GM12878 (cell line): ENCODE data around the gene MBD3L2B. TPM values are rescaled to one million over a fixed set of nuclear protein-coding genes. Genes with fewer than 3 reads are reported as not detected.

Experiments
- ATAC-seq: fragments of 200-7000 bp; cut with Tn5 transposase; 3 replicates; pipeline ENCODE4 v1.9.1; 2020; ENCODE audit warnings: mild to moderate bottlenecking, moderate library complexity
- BruUV-seq: library from RNA; stranded (reverse); fragments of 400-500 nt; replicated peaks from 2 replicates; lab custom pipeline; 2021; lab: Mats Ljungman, UMichigan
- CTCF ChIA-PET: fragments of 300-600 bp; sonication (Branson Sonifier 250); formaldehyde crosslinking; extraction: SDS; loops from one replicate; lab custom pipeline; 2021; ENCODE audit warnings: inconsistent platforms; lab: Yijun Ruan, JAX
- POLR2A ChIA-PET: fragments of 350-600 bp; formaldehyde crosslinking; extraction: SDS; loops from one replicate; lab custom pipeline; 2021; ENCODE audit warnings: inconsistent platforms; lab: Charles Lee
- RAD21 ChIA-PET: fragments of 300-600 bp; sonication (Branson Sonifier 250); formaldehyde crosslinking; loops from one replicate; lab custom pipeline; 2023; ENCODE audit warnings: antibody characterized with exemption; ENCODE audit not compliant: unreplicated experiment; lab: Charles Lee
- SMC1A ChIA-PET: fragments of 300-600 bp; sonication (Branson Sonifier 250); formaldehyde crosslinking; loops from one replicate; lab custom pipeline; 2023; ENCODE audit not compliant: unreplicated experiment, uncharacterized antibody; lab: Charles Lee
- DNase-seq: peaks from one replicate; pipeline ENCODE4 v3.0.0-alpha.2; 2011; ENCODE audit warnings: low read depth, low spot score
- FAIRE-seq: peaks from 3 replicates; lab custom pipeline; 2011; peaks lifted over from hg19 to GRCh38; lab: Jason Lieb, UNC
- H2AFZ ChIP-seq: 2 replicates; pipeline ENCODE4 v1.6.0; 2011; ENCODE audit warnings: low read depth, low read length, control low read depth; ENCODE audit not compliant: control insufficient read depth
- H3K27ac ChIP-seq: 2 replicates; pipeline ENCODE4 v1.5.1; 2011; ENCODE audit warnings: control low read depth; ENCODE audit not compliant: control insufficient read depth, insufficient read depth
- H3K27me3 ChIP-seq, 2 experiments: replicated peaks in 1 of 2; 2 replicates each; pipeline versions ENCODE4 v1.6.0 to v1.6.1; 2011; ENCODE audit warnings: low read length in 1 of 2; ENCODE audit not compliant: control insufficient read depth in 2 of 2, insufficient read depth in 2 of 2
- H3K36me3 ChIP-seq, 2 experiments: 2 replicates each; pipeline ENCODE4 v1.5.1; 2011; ENCODE audit warnings: low read length in 1 of 2; ENCODE audit not compliant: control insufficient read depth in 2 of 2, insufficient read depth in 2 of 2
- H3K4me1 ChIP-seq: 2 replicates; pipeline ENCODE4 v1.6.1; 2011; ENCODE audit warnings: mild to moderate bottlenecking, low read length, moderate library complexity, mixed read lengths; ENCODE audit not compliant: control insufficient read depth, insufficient read depth
- H3K4me2 ChIP-seq: 2 replicates; pipeline ENCODE4 v1.6.0; 2011; ENCODE audit warnings: control low read depth; ENCODE audit not compliant: control insufficient read depth, insufficient read depth
- H3K4me3 ChIP-seq: fragments of 200-600 bp; sonication (generic); 2 replicates; pipeline ENCODE4 v1.5.1; 2016
- H3K79me2 ChIP-seq: 2 replicates; pipeline ENCODE4 v1.6.0; 2011; ENCODE audit warnings: low read length; ENCODE audit not compliant: control insufficient read depth, insufficient read depth
- H3K9ac ChIP-seq: 2 replicates; pipeline ENCODE4 v1.8.0; 2011; ENCODE audit warnings: low read length, control low read depth, mixed read lengths; ENCODE audit not compliant: control insufficient read depth, insufficient read depth
- H3K9me3 ChIP-seq: replicated peaks from 3 replicates; pipeline ENCODE4 v1.5.1; 2011; ENCODE audit warnings: mild to moderate bottlenecking, low read length; ENCODE audit not compliant: control insufficient read depth, insufficient read depth
- H4K20me1 ChIP-seq: 2 replicates; pipeline ENCODE4 v1.6.0; 2011; ENCODE audit not compliant: control insufficient read depth, insufficient read depth
- E4F1 ChIP-seq: fragments of 450-650 bp; IDR thresholded peaks from 2 replicates; pipeline ENCODE4 v1.6.1; 2018; ENCODE audit warnings: borderline replicate concordance, mild to moderate bottlenecking; ENCODE audit not compliant: partially characterized antibody
- FOXK2 ChIP-seq: fragments of 450-650 bp; IDR thresholded peaks from 2 replicates; pipeline ENCODE4 v1.6.1; 2017; ENCODE audit warnings: mild to moderate bottlenecking, moderate library complexity
- HDGF ChIP-seq: fragments of 450-650 bp; IDR thresholded peaks from 2 replicates; pipeline ENCODE4 v1.6.1; 2016; ENCODE audit warnings: antibody characterized with exemption
- IKZF1 ChIP-seq: fragments of 450-650 bp; conservative IDR thresholded peaks from 2 replicates; pipeline ENCODE4 v1.6.1; 2017; ENCODE audit warnings: antibody characterized with exemption, mild to moderate bottlenecking
- IRF4 ChIP-seq: IDR thresholded peaks from 2 replicates; pipeline ENCODE4 v1.6.1; 2011; ENCODE audit warnings: low read depth, low read length
- PAX8 ChIP-seq: fragments of 450-650 bp; IDR thresholded peaks from 2 replicates; pipeline ENCODE4 v1.6.1; 2017; ENCODE audit warnings: mild to moderate bottlenecking, moderate library complexity
- POU2F2 ChIP-seq: IDR thresholded peaks from 3 replicates; pipeline ENCODE4 v1.6.1; 2011; ENCODE audit warnings: low read depth, mild to moderate bottlenecking, low read length, borderline replicate concordance
- YY1 ChIP-seq: IDR thresholded peaks from 2 replicates; pipeline ENCODE4 v1.6.1; 2011; ENCODE audit warnings: low read depth, mild to moderate bottlenecking, low read length
- ZZZ3 ChIP-seq: IDR thresholded peaks from 2 replicates; pipeline ENCODE4 v1.6.1; 2011; ENCODE audit warnings: low read depth; ENCODE audit not compliant: control insufficient read depth, insufficient read length
- WGBS: methylation state at CpG from one replicate; pipeline ENCODE4 v1.1.6; 2016; ENCODE audit warnings: low lambda C conversion rate; ENCODE audit not compliant: insufficient replicate concordance, insufficient coverage; ENCODE audit errors: missing lambda C conversion rate; 5-methylcytosine and 5-hydroxymethylcytosine counted together
- in situ Hi-C: fragments of 300-500 bp; cut with MboI; formaldehyde crosslinking; loops from 9 replicates; pipeline ENCODE4 v1.14.3; 2018; ENCODE audit warnings: mixed read lengths
- intact Hi-C: fragments of 100-400 bp; cut with micrococcal nuclease; formaldehyde crosslinking; loops from one replicate; pipeline ENCODE4 v1.14.2; 2022; ENCODE audit not compliant: unreplicated experiment
- polyA plus RNA-seq, 11 experiments: library from polyadenylated mRNA; depleted of rRNA in 4 of 11; unstranded in 6 of 11; stranded (reverse) in 5 of 11; fragments of >200 nt; fragmentation: Nextera tagmentation in 4 of 11; fragmentation: Illumina TruSeq in 1 of 11; extraction: Ambion mirVana in 4 of 11; extraction: Trizol in 1 of 11; gene quantifications; 1 replicate in 1 of 11; 2 replicates in 10 of 11; pipeline versions ENCODE4 v1.2.1 to v1.2.3, GENCODE V29; 2011 to 2016; ENCODE audit warnings: inconsistent platforms in 2 of 11, missing spikeins in 2 of 11, low read depth in 1 of 11
- total RNA-seq, 4 experiments: library from RNA; depleted of rRNA in 3 of 4; stranded (reverse); fragments of >200 nt in 3 of 4; fragmentation: Illumina TruSeq in 1 of 4; extraction: Trizol in 1 of 4; gene quantifications; 2 replicates each; pipeline versions ENCODE4 v1.2.1 to v1.2.3, GENCODE V29; 2013 to 2021

The MBD3L2B gene
- total and polyA plus RNA-seq, 10 of the 15 experiments (the other 5 are each of a cell fraction or from before 2014, with no cell fraction given) = 0.10 TPM; not detected in 9

DNA sequence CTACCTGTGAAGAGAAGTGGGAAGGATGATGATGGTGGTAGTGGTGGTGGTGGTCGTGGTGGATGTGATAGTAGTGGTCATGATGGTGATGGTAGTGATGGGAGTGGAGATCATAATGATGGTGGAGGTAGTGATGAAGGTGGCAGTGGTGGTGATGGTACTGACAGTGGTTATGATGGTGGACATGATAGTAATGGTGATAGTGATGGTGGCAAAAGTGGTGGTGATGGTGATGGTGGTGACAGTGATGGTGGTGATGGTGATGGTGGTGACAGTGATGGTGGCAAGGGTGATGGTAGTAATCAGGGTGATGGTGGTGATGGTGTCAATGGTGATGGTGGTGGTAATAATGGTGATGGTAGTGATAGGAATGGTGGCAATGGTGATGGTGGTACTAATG is 26.2 kb downstream of the MBD3L2B start:
- no peak for TF ChIP-seq ZZZ3
- peak; percentile 10 for TF ChIP-seq E4F1
- peak; percentile 88; the same call in 1 of the 2 replicates for TF ChIP-seq HDGF
- TF ChIP-seq, all 136 proteins: peak for 2
- WGBS = 0% methylated on average over 1 of the region's 1 CpG
- H3K27me3 ChIP-seq = no peaks in the 10 kb centered on the region
- POLR2A ChIA-PET = no interaction called here
- H3K36me3 ChIP-seq = no peaks in the 10 kb centered on the region
- H3K27ac ChIP-seq = no peak overlapping the region
- no peak overlapping the region for H3K9ac ChIP-seq
- SMC1A ChIA-PET = interaction anchor here (0.9 to 1.1 kb wide), 2 partner anchors 11 to 47 kb away, joined by 3 read pairs; no protein-coding TSS in a partner anchor
- no peaks in the 10 kb centered on the region for H4K20me1 ChIP-seq
- no TSS peak for BruUV-seq
- FAIRE-seq = no peak
- no peak for ATAC-seq
- in situ Hi-C loops (no loop called here), intact Hi-C loops (no loop called here)
- CTCF ChIA-PET = no interaction called here
- no peak overlapping the region for H3K4me3 ChIP-seq
- no peaks in the 10 kb centered on the region for H3K79me2 ChIP-seq
- peaks cover 3% of the 10 kb centered on the region for H3K4me1 ChIP-seq
- no peak overlapping the region for H3K4me2 ChIP-seq
- no peak for DNase-seq
- RAD21 ChIA-PET = no interaction called here
- H3K9me3 ChIP-seq = peaks cover 3% of the 10 kb centered on the region; the same call in 1 of the 3 replicates
- H2AFZ ChIP-seq = no peak overlapping the region

DNA sequence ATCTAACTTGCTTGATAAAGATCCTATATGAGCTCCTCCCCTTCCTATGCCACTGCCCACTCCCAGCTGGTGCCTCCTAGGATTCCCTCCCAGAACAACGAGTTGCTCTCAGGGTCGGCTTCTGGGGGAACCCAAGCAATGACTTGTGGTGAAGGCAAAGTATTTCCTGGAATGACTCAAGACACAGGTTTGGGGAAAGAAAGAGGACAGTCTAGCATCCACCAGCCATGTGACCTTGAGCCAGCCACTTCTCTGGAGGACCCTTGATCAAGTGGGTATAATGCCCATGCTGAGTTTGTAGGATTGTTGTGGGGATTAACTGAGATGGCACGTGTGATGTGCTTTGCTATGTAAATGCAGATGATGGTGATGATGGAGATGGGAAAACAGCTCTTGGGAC is 33.0 kb downstream of the MBD3L2B start:
- H3K27ac ChIP-seq = no peak overlapping the region
- H3K9me3 ChIP-seq = peaks cover 12% of the 10 kb centered on the region; the same call in 2 of the 3 replicates
- FAIRE-seq = no peak
- SMC1A ChIA-PET = interaction anchor here (1.0 to 1.6 kb wide), 5 partner anchors 9 to 120 kb away, joined by 3 to 10 read pairs (median 4); partner anchors contain the start of gene ZNF557
- RAD21 ChIA-PET = interaction anchor here (1.1 to 1.9 kb wide), 5 partner anchors 9 to 111 kb away, joined by 4 to 8 read pairs (median 5); partner anchors contain the start of gene ZNF557
- in situ Hi-C loops = no loop called here
- ATAC-seq = peak; percentile 63
- H4K20me1 ChIP-seq = no peaks in the 10 kb centered on the region
- H3K4me2 ChIP-seq = peak overlapping the region; percentile 48; the same call in 1 of the 2 replicates
- POLR2A ChIA-PET = interaction anchor here (0.6 to 1.8 kb wide), 7 partner anchors 9 to 84 kb away, joined by 3 to 10 read pairs (median 4); no protein-coding TSS in a partner anchor
- no peak overlapping the region for H3K4me3 ChIP-seq
- TF ChIP-seq IRF4 (0 out of 2 replicates have a peak, but pooled peaks have one; percentile 18), POU2F2 (no peak), PAX8 (no peak), YY1 (no peak), FOXK2 (no peak), IKZF1 (0 out of 2 replicates have a peak, but pooled peaks have one; percentile 8)
- CTCF ChIA-PET = interaction anchor here (0.5 to 1.7 kb wide), 6 partner anchors 9 to 159 kb away, joined by 3 to 5 read pairs (median 3); partner anchors contain the start of gene ZNF557
- 15% methylated on average over 3 of the region's 3 CpGs for WGBS
- DNase-seq = no peak
- no peaks in the 10 kb centered on the region for H3K79me2 ChIP-seq
- no peaks in the 10 kb centered on the region for H3K27me3 ChIP-seq
- peaks cover 0 to 2% of the 10 kb centered on the region in 2 experiments; a peak in 1 of 4 replicates for H3K36me3 ChIP-seq
- no TSS peak for BruUV-seq
- no peak overlapping the region for H3K9ac ChIP-seq
- H3K4me1 ChIP-seq = peaks cover 11% of the 10 kb centered on the region
- H2AFZ ChIP-seq = no peak overlapping the region
- intact Hi-C loops = no loop called here
